ENCODE data around the gene MAPRE3.

MAPRE3 gene

DNA sequence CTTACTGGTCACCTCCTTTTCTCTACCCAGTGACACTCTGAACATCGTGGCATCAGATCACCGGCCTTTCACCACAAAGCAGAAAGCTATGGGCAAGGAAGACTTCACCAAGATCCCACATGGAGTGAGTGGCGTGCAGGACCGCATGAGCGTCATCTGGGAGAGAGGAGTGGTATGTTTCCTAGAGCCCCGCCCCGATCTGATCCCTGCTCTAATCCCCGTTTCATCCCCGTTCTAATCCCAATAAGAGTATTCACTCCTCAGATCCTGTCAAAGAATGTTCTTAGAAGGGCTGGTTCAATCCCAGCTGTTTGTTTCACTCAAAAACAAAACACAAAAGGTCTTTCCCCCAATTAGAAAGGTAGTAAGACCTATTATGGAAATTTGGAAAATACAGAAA is 30.4 kb upstream of the MAPRE3 start:
- H3K4me1 Mint-ChIP-seq, result peaks cover 5 to 8% of the 10 kb centered on the region in 2 donors
- no peak overlapping the region for H3K4me3 Mint-ChIP-seq
- no peaks in the 10 kb centered on the region for H3K9me3 Mint-ChIP-seq
- H3K27ac Mint-ChIP-seq, result no peak overlapping the region
- H3K36me3 Mint-ChIP-seq, result no peaks in the 10 kb centered on the region
- H3K27me3 Mint-ChIP-seq, result peaks cover 23 to 52% of the 10 kb centered on the region in 2 donors
- DNase-seq (no peak), ATAC-seq (replicated peaks) (no peak)

GRCh38 chr2:26941486-26941885 is 29.0 kb upstream of the MAPRE3 start:
- Mint-ChIP-seq H3K36me3 (no peaks in the 10 kb centered on the region), H3K4me1 (peaks cover 5 to 8% of the 10 kb centered on the region in 2 donors), H3K27me3 (peaks cover 20 to 54% of the 10 kb centered on the region in 2 donors), H3K4me3 (no peak overlapping the region), H3K27ac (no peak overlapping the region), H3K9me3 (no peaks in the 10 kb centered on the region)
- no peak for ATAC-seq (replicated peaks)
- DNase-seq, result no peak

GRCh38 chr2:26942543-26943295 is 27.7 kb upstream of the MAPRE3 start:
- peaks cover 5 to 8% of the 10 kb centered on the region in 2 donors for H3K4me1 Mint-ChIP-seq
- peaks cover 21 to 56% of the 10 kb centered on the region in 2 donors for H3K27me3 Mint-ChIP-seq
- H3K36me3 Mint-ChIP-seq, result no peaks in the 10 kb centered on the region
- H3K4me3 Mint-ChIP-seq, result no peak overlapping the region
- DNase-seq (peak; percentile 33), ATAC-seq (replicated peaks) (peak; percentile 69 to 80)
- no peak overlapping the region for H3K27ac Mint-ChIP-seq
- H3K9me3 Mint-ChIP-seq, result no peaks in the 10 kb centered on the region

DNA sequence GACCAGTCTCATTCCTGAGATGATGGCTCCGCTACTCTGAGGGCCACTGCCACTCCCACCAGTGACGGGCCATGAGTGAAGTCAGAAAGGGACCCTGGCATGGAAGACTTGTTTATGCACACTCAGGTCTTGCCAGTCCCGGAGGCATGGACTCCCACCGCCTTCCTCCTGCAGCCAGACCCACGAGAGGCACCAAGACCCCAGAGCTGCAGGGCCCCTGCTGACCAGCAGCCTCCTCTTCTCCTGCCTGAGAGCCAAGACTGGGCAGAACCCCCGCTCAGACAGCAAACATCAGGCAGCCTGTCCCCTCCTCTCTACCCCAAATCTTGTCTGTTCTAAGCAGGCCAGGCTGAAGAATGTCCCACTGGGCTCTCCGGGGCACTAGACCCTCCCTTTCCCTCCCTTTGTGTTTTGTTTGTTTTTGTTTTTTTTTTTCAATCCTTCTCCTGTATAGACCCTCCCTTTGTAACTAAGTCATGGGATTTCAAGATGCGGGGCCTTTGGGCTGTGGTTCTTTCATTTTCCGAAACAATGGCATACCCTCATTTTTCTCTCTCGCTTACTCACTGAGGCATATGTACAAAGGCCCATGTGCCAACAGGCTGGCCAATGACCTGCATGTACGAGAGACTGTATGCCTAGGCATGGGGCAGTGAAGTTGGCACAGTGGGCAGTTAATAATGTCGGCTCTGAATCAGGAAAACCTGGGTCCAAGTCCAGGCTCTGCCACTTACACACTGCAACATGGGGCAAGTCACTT is 24.3 kb upstream of the MAPRE3 start:
- Mint-ChIP-seq H3K36me3 (no peaks in the 10 kb centered on the region), H3K9me3 (no peaks in the 10 kb centered on the region), H3K27ac (no peak overlapping the region), H3K27me3 (peaks cover 26 to 66% of the 10 kb centered on the region in 2 donors), H3K4me1 (peaks cover 5 to 8% of the 10 kb centered on the region in 2 donors), H3K4me3 (no peak overlapping the region)
- no peak for ATAC-seq (replicated peaks)
- no peak for DNase-seq

- no peak for DNase-seq
- H3K36me3 Mint-ChIP-seq, result no peaks in the 10 kb centered on the region
- no peaks in the 10 kb centered on the region for H3K9me3 Mint-ChIP-seq
- no peak overlapping the region for H3K27ac Mint-ChIP-seq
- H3K27me3 Mint-ChIP-seq, result peaks cover 26 to 66% of the 10 kb centered on the region in 2 donors
- peaks cover 5 to 8% of the 10 kb centered on the region in 2 donors for H3K4me1 Mint-ChIP-seq
- H3K4me3 Mint-ChIP-seq, result no peak overlapping the region
- no peak for ATAC-seq (replicated peaks)
These were observed 23.3 kb upstream of the MAPRE3 start for GRCh38 chr2:26946841-26947784.

DNA sequence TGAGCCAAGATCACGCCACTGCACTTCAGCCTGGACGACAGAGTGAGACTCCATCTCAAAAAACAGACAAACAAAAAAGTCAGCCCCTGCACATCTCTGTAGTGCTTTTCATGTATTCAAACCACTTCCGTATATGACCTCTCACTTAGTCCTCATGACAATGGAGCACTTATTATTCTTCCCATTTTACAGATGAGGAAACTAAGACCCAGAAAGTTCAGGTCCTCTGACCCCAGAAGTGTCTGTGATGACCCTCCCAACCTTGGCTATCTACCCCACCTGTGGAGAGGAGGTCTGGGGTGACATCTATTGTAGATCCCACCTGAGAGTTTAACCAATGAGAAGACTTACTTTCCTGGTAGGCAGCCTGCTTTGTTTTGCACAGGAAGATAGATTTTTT is 21.6 kb upstream of the MAPRE3 start:
- H3K4me3 Mint-ChIP-seq, result no peak overlapping the region
- H3K36me3 Mint-ChIP-seq, result no peaks in the 10 kb centered on the region
- no peaks in the 10 kb centered on the region for H3K4me1 Mint-ChIP-seq
- no peak overlapping the region for H3K27ac Mint-ChIP-seq
- H3K9me3 Mint-ChIP-seq, result no peaks in the 10 kb centered on the region
- ATAC-seq (replicated peaks) (no peak), DNase-seq (no peak)
- peaks cover 22 to 50% of the 10 kb centered on the region in 2 donors for H3K27me3 Mint-ChIP-seq

- DNase-seq (no peak), ATAC-seq (replicated peaks) (no peak)
- H3K27me3 Mint-ChIP-seq, result peaks cover 35 to 48% of the 10 kb centered on the region in 2 donors
- H3K4me1 Mint-ChIP-seq, result no peaks in the 10 kb centered on the region
- H3K9me3 Mint-ChIP-seq, result no peaks in the 10 kb centered on the region
- no peak overlapping the region for H3K27ac Mint-ChIP-seq
- H3K4me3 Mint-ChIP-seq, result no peak overlapping the region
- no peaks in the 10 kb centered on the region for H3K36me3 Mint-ChIP-seq
These were observed 20.2 kb upstream of the MAPRE3 start for GRCh38 chr2:26950246-26950645.

- Mint-ChIP-seq H3K9me3 (no peaks in the 10 kb centered on the region), H3K36me3 (no peaks in the 10 kb centered on the region), H3K4me1 (no peaks in the 10 kb centered on the region), H3K4me3 (no peak overlapping the region), H3K27me3 (peaks cover 36 to 49% of the 10 kb centered on the region in 2 donors), H3K27ac (no peak overlapping the region)
- no peak for ATAC-seq (replicated peaks)
- no peak for DNase-seq
These were observed 19.2 kb upstream of the MAPRE3 start for GRCh38 chr2:26951236-26951635.

GRCh38 chr2:26952374-26952773 is 18.1 kb upstream of the MAPRE3 start:
- peaks cover 42 to 52% of the 10 kb centered on the region in 2 donors for H3K27me3 Mint-ChIP-seq
- H3K4me1 Mint-ChIP-seq, result no peaks in the 10 kb centered on the region
- H3K4me3 Mint-ChIP-seq, result no peak overlapping the region
- no peaks in the 10 kb centered on the region for H3K36me3 Mint-ChIP-seq
- no peak for ATAC-seq (replicated peaks)
- H3K27ac Mint-ChIP-seq, result no peak overlapping the region
- no peaks in the 10 kb centered on the region for H3K9me3 Mint-ChIP-seq
- no peak for DNase-seq

- Mint-ChIP-seq H3K27me3 (peaks cover 40 to 44% of the 10 kb centered on the region in 2 donors), H3K4me1 (no peaks in the 10 kb centered on the region), H3K27ac (no peak overlapping the region), H3K36me3 (no peaks in the 10 kb centered on the region), H3K4me3 (no peak overlapping the region), H3K9me3 (no peaks in the 10 kb centered on the region)
- DNase-seq (no peak), ATAC-seq (replicated peaks) (no peak)
These were observed 16.3 kb upstream of the MAPRE3 start for GRCh38 chr2:26954135-26954534.

DNA sequence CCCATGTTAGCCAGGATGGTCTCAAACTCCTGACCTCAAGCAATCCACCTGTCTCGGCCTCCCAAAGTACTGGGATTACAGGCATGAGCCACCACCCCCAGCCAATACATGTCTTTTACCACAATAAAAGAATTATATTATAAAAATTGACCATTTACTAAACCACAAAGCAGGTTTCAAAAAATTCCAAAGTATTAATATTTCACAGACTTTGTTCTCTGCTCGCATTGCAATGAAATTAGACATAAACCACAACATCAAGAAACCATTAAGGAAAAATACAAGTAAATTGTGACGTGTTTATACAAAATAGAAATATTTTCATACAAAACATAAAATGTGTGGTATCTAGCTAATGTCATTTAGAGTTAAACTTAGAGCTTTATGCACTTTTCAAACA is 13.4 kb upstream of the MAPRE3 start:
- DNase-seq (no peak), ATAC-seq (replicated peaks) (no peak)
- Mint-ChIP-seq H3K27ac (no peak overlapping the region), H3K27me3 (peaks cover 34 to 50% of the 10 kb centered on the region in 2 donors), H3K4me1 (no peaks in the 10 kb centered on the region), H3K9me3 (no peaks in the 10 kb centered on the region), H3K4me3 (no peak overlapping the region), H3K36me3 (no peaks in the 10 kb centered on the region)

- Mint-ChIP-seq H3K27ac (no peak overlapping the region), H3K4me3 (no peak overlapping the region), H3K36me3 (no peaks in the 10 kb centered on the region)
These were observed 12.9 kb upstream of the MAPRE3 start for GRCh38 chr2:26957534-26957933.

DNA sequence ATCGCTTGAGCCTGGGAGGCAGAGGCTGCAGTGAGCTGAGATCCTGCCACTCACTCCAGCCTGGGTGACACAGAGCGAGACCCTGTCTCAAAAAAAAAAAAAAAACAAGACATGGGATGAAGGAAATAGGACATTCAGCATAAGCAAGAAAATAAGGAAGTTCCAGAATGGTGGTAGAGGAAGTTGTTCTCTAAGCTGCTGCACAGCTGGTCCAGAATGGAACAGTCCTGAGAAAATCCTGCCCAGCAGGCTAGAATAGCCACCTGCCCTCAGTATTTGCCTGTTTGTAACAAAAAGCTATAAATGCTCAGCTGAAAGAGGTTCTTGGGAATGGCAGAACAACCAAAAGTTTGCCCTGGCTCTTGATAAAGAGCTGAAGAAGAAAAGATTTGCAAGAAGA is 11.1 kb upstream of the MAPRE3 start:
- Mint-ChIP-seq H3K27me3 (peaks cover 30 to 42% of the 10 kb centered on the region in 2 donors), H3K9me3 (no peaks in the 10 kb centered on the region), H3K4me3 (no peak overlapping the region), H3K4me1 (no peaks in the 10 kb centered on the region), H3K36me3 (no peaks in the 10 kb centered on the region), H3K27ac (no peak overlapping the region)
- DNase-seq (no peak), ATAC-seq (replicated peaks) (no peak)

More at GRCh38 chr2:26957534-26957933, 12.9 kb upstream of the MAPRE3 start:
- no peaks in the 10 kb centered on the region for H3K4me1 Mint-ChIP-seq
- no peaks in the 10 kb centered on the region for H3K9me3 Mint-ChIP-seq
- ATAC-seq (replicated peaks), result no peak
- peaks cover 34 to 50% of the 10 kb centered on the region in 2 donors for H3K27me3 Mint-ChIP-seq
- DNase-seq, result no peak

GRCh38 chr2:26964446-26965130 is 5.8 kb upstream of the MAPRE3 start:
- H3K36me3 Mint-ChIP-seq, result no peaks in the 10 kb centered on the region
- H3K4me1 Mint-ChIP-seq, result peaks cover 5% of the 10 kb centered on the region in 2 donors
- DNase-seq (no peak), ATAC-seq (replicated peaks) (no peak)
- H3K27ac Mint-ChIP-seq, result no peak overlapping the region
- no peak overlapping the region for H3K4me3 Mint-ChIP-seq
- no peaks in the 10 kb centered on the region for H3K9me3 Mint-ChIP-seq
- H3K27me3 Mint-ChIP-seq, result peaks cover 41 to 43% of the 10 kb centered on the region in 2 donors
